NCI-H1092 (cell line): ENCODE data around the gene P2RY11.

Source experiments
- DNase-seq: peaks from one replicate; lab custom pipeline; 2025; lab: John Stamatoyannopoulos, UW

The P2RY11 gene

GRCh38 chr19:10093295-10094186 lies 18.0 kb upstream of the P2RY11 start:
- DNase-seq: no peak

- no peak for DNase-seq
Measured at GRCh38 chr19:10095622-10095947, 15.9 kb upstream of the P2RY11 start.

GRCh38 chr19:10095948-10096614 lies 15.4 kb upstream of the P2RY11 start:
- DNase-seq: peak; percentile 88

GRCh38 chr19:10096615-10096963 lies 14.9 kb upstream of the P2RY11 start:
- peak; percentile 12 for DNase-seq

- no peak for DNase-seq
Measured at GRCh38 chr19:10100163-10100785, 11.2 kb upstream of the P2RY11 start.

GRCh38 chr19:10102787-10103236 lies 8.7 kb upstream of the P2RY11 start:
- no peak for DNase-seq

GRCh38 chr19:10104130-10104513 lies 7.4 kb upstream of the P2RY11 start:
- no peak for DNase-seq

GRCh38 chr19:10104665-10105508 lies 6.6 kb upstream of the P2RY11 start:
- no peak for DNase-seq

- no peak for DNase-seq
Measured at GRCh38 chr19:10105509-10106099, 5.9 kb upstream of the P2RY11 start.

- DNase-seq: peak; percentile 97
Measured at GRCh38 chr19:10106100-10106936, 5.2 kb upstream of the P2RY11 start, which contains the start of gene PPAN. Gene PPAN, plus strand, starts transcription at chr19:10106362. Its CDS starts 33 bp downstream, at chr19:10106395.

- no peak for DNase-seq
Measured at GRCh38 chr19:10107254-10107653, 4.2 kb upstream of the P2RY11 start.

GRCh38 chr19:10107817-10108367 lies 3.6 kb upstream of the P2RY11 start:
- DNase-seq: no peak

GRCh38 chr19:10109528-10109927 lies 2.0 kb upstream of the P2RY11 start:
- no peak for DNase-seq

GRCh38 chr19:10110076-10110971 lies 1.2 kb upstream of the P2RY11 start:
- no peak for DNase-seq

- no peak for DNase-seq
Measured at GRCh38 chr19:10110972-10111317, 548 bp upstream of the P2RY11 start.

GRCh38 chr19:10112037-10112761 lies 706 bp downstream of the P2RY11 start:
- no peak for DNase-seq

GRCh38 chr19:10112895-10113591 lies 1.6 kb downstream of the P2RY11 start:
- DNase-seq: peak; percentile 11

GRCh38 chr19:10113592-10113963 lies 2.1 kb downstream of the P2RY11 start:
- DNase-seq: no peak
